ENCODE measurements around the gene KEL. TPM values are rescaled to one million over a fixed set of nuclear protein-coding genes. Genes with fewer than 3 reads are reported as not detected.

Gene KEL
- total RNA-seq, 4 donors from 2014 or later: 0.51 to 0.88 TPM; not detected in 2

DNA sequence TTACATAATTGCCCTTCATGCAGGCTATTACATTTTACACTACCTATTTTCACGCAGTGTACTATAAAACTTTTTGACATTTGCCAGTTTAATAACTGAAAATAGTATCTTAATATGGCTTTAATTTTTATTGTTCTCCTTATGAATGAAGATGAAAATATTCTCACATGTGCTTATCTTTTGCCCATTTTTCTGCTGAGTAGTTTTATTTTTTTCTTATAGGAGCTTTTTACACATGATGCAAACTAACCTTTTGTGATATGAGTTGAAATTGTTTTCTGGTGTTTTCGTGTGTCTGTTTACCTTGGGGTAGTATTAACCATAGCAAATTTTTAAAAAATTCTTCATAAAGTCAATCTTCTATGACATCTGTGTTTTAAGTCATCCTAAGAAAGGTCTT is 38.5 kb upstream of the KEL start:
- TF ChIP-seq, protein P1, sequence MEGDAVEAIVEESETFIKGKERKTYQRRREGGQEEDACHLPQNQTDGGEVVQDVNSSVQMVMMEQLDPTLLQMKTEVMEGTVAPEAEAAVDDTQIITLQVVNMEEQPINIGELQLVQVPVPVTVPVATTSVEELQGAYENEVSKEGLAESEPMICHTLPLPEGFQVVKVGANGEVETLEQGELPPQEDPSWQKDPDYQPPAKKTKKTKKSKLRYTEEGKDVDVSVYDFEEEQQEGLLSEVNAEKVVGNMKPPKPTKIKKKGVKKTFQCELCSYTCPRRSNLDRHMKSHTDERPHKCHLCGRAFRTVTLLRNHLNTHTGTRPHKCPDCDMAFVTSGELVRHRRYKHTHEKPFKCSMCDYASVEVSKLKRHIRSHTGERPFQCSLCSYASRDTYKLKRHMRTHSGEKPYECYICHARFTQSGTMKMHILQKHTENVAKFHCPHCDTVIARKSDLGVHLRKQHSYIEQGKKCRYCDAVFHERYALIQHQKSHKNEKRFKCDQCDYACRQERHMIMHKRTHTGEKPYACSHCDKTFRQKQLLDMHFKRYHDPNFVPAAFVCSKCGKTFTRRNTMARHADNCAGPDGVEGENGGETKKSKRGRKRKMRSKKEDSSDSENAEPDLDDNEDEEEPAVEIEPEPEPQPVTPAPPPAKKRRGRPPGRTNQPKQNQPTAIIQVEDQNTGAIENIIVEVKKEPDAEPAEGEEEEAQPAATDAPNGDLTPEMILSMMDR (IDR thresholded peaks at IDR 0.05; ENCODE audit: low read depth): no peak

DNA sequence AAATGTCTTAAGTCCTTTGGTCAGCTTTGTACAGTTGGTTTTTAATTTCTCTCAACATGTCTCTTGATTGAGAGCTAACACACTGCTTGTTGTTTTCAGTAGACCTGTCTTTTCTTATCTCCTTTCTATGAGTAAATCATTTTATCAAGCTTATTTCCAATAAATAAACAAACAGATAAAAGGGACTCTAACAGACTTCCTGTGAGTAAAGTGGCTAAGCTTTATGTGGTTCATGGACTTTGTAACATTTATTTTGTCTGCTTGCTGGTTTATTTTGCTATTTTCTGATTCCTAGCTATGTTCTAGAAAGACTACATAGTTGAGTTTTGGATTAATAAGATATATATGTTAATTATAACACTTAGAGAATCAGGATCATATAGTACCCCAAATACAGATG is 37.6 kb upstream of the KEL start:
- TF ChIP-seq, protein P1 (IDR thresholded peaks at IDR 0.05; ENCODE audit: low read depth): no peak

DNA sequence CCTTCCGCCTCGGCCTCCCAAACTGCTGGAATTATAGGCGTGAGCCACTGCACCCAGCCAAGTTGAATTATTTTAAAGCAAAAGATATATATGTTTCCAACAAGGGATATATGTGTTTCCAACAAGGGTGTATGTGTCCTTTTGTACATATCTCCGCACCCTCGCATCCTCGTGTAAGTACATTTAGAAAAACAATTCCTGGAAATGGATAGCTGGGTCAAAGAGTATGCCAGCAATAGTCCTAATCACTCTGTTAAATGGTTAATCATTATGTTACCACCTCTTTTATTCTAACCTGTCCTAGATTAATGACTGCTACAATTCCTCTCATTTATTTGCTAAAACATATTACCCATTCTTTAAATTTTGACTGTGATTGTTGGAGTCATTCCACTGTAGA is 36.8 kb upstream of the KEL start:
- TF ChIP-seq, protein P1 (IDR thresholded peaks at IDR 0.05; ENCODE audit: low read depth): no peak

DNA sequence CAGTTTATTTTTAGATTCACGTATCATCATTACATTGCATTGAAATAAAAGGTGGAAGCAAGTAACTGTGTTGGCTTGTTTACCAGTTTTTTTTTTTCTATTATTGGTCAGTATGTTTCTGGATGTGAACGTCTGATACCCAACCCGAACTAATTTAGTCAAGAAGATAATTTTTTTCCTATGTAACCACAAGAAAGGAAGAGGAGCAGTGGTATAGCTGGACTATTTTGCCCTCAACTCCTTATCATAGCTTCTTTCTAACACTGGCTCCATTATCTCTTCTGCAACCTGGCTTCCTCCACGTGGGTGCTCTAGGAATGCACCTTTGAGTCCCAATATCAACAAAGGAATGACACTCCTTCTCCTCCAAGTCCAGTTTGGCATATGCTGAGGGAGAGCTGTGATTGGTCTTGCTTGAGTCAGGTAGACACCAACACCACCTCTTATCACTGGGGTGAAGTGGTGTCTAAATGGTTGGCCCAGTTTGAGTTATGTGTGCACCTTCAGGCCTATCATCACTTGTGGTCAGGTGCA is 35.4 kb upstream of the KEL start:
- TF ChIP-seq, protein P1 (IDR thresholded peaks at IDR 0.05; ENCODE audit: low read depth): no peak

DNA sequence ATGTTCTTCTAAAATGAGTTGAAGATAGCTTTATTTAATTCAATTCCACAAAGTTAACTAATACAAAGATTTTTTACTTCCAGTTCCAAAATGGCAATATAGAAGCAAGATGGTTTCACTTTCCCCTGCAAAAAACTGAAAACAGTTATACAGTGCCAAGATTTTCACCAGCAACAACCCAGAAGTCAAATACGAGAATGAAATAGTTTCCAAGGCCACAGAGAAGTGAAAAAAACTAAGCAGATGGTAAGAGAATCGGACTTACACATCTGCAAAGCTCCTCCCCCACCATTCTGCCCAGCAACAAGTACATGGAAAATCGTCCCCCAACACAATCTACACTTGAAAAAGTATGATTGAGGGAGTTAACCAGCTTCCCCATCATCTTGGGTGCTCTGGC is 30.3 kb upstream of the KEL start:
- TF ChIP-seq, protein P1 (IDR thresholded peaks at IDR 0.05; ENCODE audit: low read depth): no peak

DNA sequence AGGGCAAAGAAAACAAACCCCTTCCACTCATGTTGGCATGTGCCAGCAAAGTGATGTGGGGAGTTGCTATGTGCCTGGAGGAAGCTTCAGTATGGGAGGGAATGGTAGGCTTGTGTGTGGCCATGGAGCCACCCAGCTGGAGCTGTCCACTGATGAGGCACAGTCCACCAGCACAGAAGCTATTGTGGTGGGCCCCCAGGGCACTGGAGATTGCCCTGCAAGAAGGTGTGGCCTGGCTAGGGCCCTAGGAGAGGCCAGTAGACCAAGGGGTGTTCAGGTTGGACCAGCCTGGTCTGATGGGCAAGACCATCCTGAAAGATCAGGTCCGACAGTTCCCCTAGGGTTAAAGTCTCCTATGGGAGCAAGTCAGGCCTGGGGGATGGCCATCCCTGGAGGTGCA is 22.1 kb upstream of the KEL start:
- TF ChIP-seq, protein P1 (IDR thresholded peaks at IDR 0.05; ENCODE audit: low read depth): no peak

DNA sequence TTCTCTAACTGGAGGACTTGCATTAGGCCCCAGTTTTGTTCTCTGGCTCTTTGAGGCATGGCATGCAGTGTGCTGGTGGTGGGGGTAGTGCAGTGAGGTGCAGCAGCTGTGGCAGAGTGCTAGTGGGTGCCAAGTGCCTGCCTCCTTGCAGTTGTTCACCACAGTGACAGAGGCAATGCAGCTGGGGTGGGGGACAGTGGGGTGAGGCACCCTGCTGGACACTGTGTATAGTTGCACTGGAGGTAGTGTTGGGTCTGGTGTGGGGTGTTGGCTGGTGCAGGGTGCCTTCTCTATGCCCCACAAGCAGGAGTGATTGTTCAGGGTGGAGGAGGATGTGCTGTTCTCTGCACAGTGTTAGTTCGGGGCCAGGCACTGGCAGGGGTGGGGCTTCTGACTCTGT is 21.7 kb upstream of the KEL start:
- TF ChIP-seq, protein P1 (IDR thresholded peaks at IDR 0.05; ENCODE audit: low read depth): no peak

Measured in subcutaneous adipose tissue (tissue), 4 donors.